DOHH2 (cell line): ENCODE measurements around the gene CBX3.

Experiments used
- H3F3A ChIP-seq: fragments of 200-600 bp; sonication (generic), shearing (Covaris generic); 2 replicates; pipeline ENCODE4 v1.6.0; 2016; ENCODE audit warnings: antibody characterized with exemption, mild to moderate bottlenecking; ENCODE audit not compliant: control insufficient read depth, insufficient read depth
- H3K27ac ChIP-seq: fragments of 200-600 bp; sonication (generic); 2 replicates; pipeline ENCODE4 v1.5.1; 2014; ENCODE audit warnings: low read depth, mild to moderate bottlenecking, low read length, moderate library complexity
- H3K27me3 ChIP-seq: fragments of 200-600 bp; sonication (generic); 2 replicates; pipeline ENCODE4 v1.6.1; 2014; ENCODE audit warnings: mild to moderate bottlenecking, low read length, mixed read lengths; ENCODE audit not compliant: control insufficient read depth
- H3K36me3 ChIP-seq: fragments of 200-600 bp; sonication (generic); 2 replicates; pipeline ENCODE4 v1.6.1; 2014; ENCODE audit warnings: mild to moderate bottlenecking, low read length, moderate library complexity, mixed read lengths; ENCODE audit not compliant: control insufficient read depth
- H3K4me1 ChIP-seq: fragments of 200-600 bp; sonication (generic); 2 replicates; pipeline ENCODE4 v1.6.1; 2014; ENCODE audit warnings: mild to moderate bottlenecking, low read length, mixed read lengths; ENCODE audit not compliant: control insufficient read depth
- H3K4me2 ChIP-seq: fragments of 200-600 bp; sonication (generic); 2 replicates; pipeline ENCODE4 v1.6.0; 2014; ENCODE audit warnings: mild to moderate bottlenecking, low read length, moderate library complexity
- H3K4me3 ChIP-seq: fragments of 200-600 bp; sonication (generic); 2 replicates; pipeline ENCODE4 v1.5.1; 2014; ENCODE audit warnings: mild to moderate bottlenecking, low read length, mixed read lengths
- H3K79me2 ChIP-seq: fragments of 200-600 bp; sonication (generic); 2 replicates; pipeline ENCODE4 v1.6.1; 2014; ENCODE audit warnings: mild to moderate bottlenecking, low read length, mixed read lengths; ENCODE audit not compliant: control insufficient read depth
- H3K9me2 ChIP-seq: fragments of 200-600 bp; sonication (generic); replicated peaks from 2 replicates; pipeline ENCODE4 v1.6.1; 2014; ENCODE audit warnings: mild to moderate bottlenecking, low read length, mixed read lengths; ENCODE audit not compliant: control insufficient read depth
- H3K9me3 ChIP-seq: fragments of 200-600 bp; sonication (generic); 2 replicates; pipeline ENCODE4 v1.6.1; 2014; ENCODE audit warnings: antibody characterized with exemption, low read length, mixed read lengths; ENCODE audit not compliant: control insufficient read depth, insufficient read depth
- H4K20me1 ChIP-seq: fragments of 200-600 bp; sonication (generic); 2 replicates; pipeline ENCODE4 v1.6.0; 2014; ENCODE audit warnings: low read depth, mild to moderate bottlenecking, antibody characterized with exemption, low read length, moderate library complexity; ENCODE audit not compliant: control insufficient read depth, insufficient read depth
- EZH2phosphoT487 ChIP-seq: fragments of 200-600 bp; sonication (generic); IDR thresholded peaks from 2 replicates; pipeline ENCODE4 v1.6.1; 2017; ENCODE audit warnings: borderline replicate concordance, mild to moderate bottlenecking, antibody characterized with exemption, low read length, moderate library complexity, mixed read lengths
- TF ChIP-seq, protein P1 (sequence below): fragments of 200-600 bp; sonication (generic); IDR thresholded peaks from one replicate; pipeline ENCODE4 v1.5.1; 2014; ENCODE audit warnings: antibody characterized with exemption, mild to moderate bottlenecking, low read depth, low read length; ENCODE audit not compliant: poor library complexity, severe bottlenecking

CBX3 gene

DNA sequence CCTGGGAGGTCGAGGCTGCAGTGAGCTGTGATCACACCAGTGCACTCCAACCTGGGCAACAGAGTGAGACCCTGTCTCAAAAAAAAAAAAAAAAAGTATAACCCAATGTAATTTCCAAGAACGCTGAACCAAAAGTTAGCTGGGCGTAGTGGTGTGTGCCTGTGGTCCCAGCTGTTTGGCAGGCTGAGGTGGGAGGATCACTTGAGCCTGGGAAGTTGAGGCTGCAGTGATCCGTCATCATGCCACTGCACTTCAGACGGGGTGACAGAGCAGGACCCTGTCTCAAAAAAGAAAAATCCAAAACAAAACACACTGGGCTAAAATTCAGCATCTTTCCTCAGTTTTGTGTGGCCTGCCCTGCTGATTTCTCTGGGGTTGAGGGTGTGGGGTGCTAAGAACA is 22.1 kb upstream of the CBX3 start:
- H4K20me1 ChIP-seq: 0 out of 2 replicates have a peak, but pooled peaks cover under 1% of the 10 kb centered on the region
- no peak overlapping the region for H3K4me3 ChIP-seq
- TF ChIP-seq, protein P1, sequence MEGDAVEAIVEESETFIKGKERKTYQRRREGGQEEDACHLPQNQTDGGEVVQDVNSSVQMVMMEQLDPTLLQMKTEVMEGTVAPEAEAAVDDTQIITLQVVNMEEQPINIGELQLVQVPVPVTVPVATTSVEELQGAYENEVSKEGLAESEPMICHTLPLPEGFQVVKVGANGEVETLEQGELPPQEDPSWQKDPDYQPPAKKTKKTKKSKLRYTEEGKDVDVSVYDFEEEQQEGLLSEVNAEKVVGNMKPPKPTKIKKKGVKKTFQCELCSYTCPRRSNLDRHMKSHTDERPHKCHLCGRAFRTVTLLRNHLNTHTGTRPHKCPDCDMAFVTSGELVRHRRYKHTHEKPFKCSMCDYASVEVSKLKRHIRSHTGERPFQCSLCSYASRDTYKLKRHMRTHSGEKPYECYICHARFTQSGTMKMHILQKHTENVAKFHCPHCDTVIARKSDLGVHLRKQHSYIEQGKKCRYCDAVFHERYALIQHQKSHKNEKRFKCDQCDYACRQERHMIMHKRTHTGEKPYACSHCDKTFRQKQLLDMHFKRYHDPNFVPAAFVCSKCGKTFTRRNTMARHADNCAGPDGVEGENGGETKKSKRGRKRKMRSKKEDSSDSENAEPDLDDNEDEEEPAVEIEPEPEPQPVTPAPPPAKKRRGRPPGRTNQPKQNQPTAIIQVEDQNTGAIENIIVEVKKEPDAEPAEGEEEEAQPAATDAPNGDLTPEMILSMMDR: no peak
- TF ChIP-seq EZH2phosphoT487: no peak
- peaks cover 4% of the 10 kb centered on the region for H3K79me2 ChIP-seq
- H3K36me3 ChIP-seq: peaks cover 14% of the 10 kb centered on the region
- no peaks in the 10 kb centered on the region for H3K4me1 ChIP-seq
- H3K9me3 ChIP-seq: no peaks in the 10 kb centered on the region
- no peak overlapping the region for H3K27ac ChIP-seq
- no peak overlapping the region for H3K4me2 ChIP-seq
- H3K27me3 ChIP-seq: no peaks in the 10 kb centered on the region
- H3K9me2 ChIP-seq: no peaks in the 10 kb centered on the region
- peaks cover 44% of the 10 kb centered on the region for H3F3A ChIP-seq

DNA sequence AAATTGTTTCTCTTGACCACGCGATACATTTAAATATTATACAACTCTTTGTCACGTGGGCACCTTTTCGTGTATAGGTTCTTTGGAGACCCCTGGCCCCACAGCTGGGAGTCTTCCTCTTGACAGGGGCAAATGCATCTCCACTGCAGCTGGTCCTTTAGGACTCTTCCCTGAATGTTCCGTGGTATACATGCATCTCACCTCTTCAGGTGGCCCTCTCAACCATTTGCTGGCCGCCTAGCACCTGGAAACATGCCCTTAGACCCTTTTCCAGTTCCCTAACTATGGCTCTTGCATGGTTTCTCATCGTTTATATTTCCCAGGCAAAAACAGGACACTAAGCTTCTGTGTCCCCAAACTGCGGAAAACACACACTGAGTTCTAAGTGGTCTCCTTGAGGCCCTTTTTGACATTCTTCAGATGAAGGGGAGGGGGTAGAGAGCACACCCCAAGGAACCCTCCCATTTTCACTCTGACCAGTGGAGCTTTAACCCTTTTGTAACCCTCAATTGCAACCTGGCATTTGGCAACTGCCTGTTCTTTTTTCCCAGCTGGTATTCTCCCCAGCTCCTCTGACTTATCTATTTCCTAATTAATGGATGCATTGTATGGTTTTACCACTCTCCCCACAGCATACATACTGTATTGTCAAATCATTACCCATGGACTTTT is 21.6 kb upstream of the CBX3 start:
- H3F3A ChIP-seq: peaks cover 50% of the 10 kb centered on the region
- no peak overlapping the region for H3K27ac ChIP-seq

DNA sequence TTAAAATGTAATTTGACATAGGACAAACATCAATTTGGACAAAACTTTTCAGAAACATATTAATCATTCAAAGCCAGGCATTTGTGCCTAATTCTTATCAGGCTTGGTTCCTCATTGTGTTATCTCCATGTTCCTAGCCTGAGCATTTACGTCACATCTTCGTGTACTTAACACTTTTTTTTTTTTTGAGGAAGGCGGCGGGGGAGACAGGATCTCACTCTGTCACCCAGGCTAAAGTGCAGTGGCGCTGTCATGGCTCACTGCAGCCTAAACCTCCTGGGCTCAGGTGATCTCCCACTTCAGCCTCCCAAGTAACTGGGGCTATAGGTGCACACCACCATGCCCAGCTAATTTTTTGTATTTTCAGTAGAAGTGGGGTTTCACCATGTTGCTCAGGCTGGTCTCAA is 20.8 kb upstream of the CBX3 start:
- Histone ChIP-seq H3K4me3 (no peak overlapping the region), H3K9me3 (no peaks in the 10 kb centered on the region), H3K36me3 (peaks cover 25% of the 10 kb centered on the region), H3K9me2 (no peaks in the 10 kb centered on the region), H3K27me3 (no peaks in the 10 kb centered on the region), H3K79me2 (no peaks in the 10 kb centered on the region), H3K27ac (no peak overlapping the region), H4K20me1 (no peaks in the 10 kb centered on the region), H3F3A (peaks cover 58% of the 10 kb centered on the region), H3K4me2 (no peak overlapping the region), H3K4me1 (no peaks in the 10 kb centered on the region)
- TF ChIP-seq, protein P1: no peak
- no peak for TF ChIP-seq EZH2phosphoT487

More for the DNA sequence above, 21.6 kb upstream of the CBX3 start:
- Histone ChIP-seq H3K9me3 (no peaks in the 10 kb centered on the region), H3K4me2 (no peak overlapping the region), H3K4me3 (no peak overlapping the region), H3K27me3 (no peaks in the 10 kb centered on the region), H3K79me2 (no peaks in the 10 kb centered on the region), H3K36me3 (peaks cover 17% of the 10 kb centered on the region), H3K4me1 (no peaks in the 10 kb centered on the region), H3K9me2 (no peaks in the 10 kb centered on the region), H4K20me1 (no peaks in the 10 kb centered on the region)
- TF ChIP-seq, protein P1: no peak
- no peak for TF ChIP-seq EZH2phosphoT487
